Mucosa of stomach (tissue), 1 donor: ENCODE results near the gene NF1.
"Not testable (repeated sequence)": the region's sequence is repeated elsewhere in the genome, so short reads cannot be mapped to it uniquely, and the experiment has no call there.

Experiments
- H3K27me3 ChIP-seq: one replicate; pipeline ENCODE4 v1.7.0; 2013; ENCODE audit warnings: mild to moderate bottlenecking, low read length; ENCODE audit not compliant: control insufficient read depth, insufficient read depth
- H3K36me3 ChIP-seq: one replicate; pipeline ENCODE4 v1.7.0; 2013; ENCODE audit warnings: low read length; ENCODE audit not compliant: control insufficient read depth, insufficient read depth
- H3K4me1 ChIP-seq: one replicate; pipeline ENCODE4 v1.7.0; 2013; ENCODE audit warnings: mild to moderate bottlenecking, low read length; ENCODE audit not compliant: control insufficient read depth, insufficient read depth
- H3K4me3 ChIP-seq: one replicate; pipeline ENCODE4 v1.7.0; 2013; ENCODE audit warnings: low read length
- H3K9ac ChIP-seq: one replicate; pipeline ENCODE4 v1.7.0; 2013; ENCODE audit warnings: mild to moderate bottlenecking, low read length, moderate library complexity
- H3K9me3 ChIP-seq: one replicate; pipeline ENCODE4 v1.7.0; 2013; ENCODE audit warnings: mild to moderate bottlenecking, low read length, moderate library complexity; ENCODE audit not compliant: control insufficient read depth
- donor health status: Pancreatic carcinoma.

The NF1 gene

DNA sequence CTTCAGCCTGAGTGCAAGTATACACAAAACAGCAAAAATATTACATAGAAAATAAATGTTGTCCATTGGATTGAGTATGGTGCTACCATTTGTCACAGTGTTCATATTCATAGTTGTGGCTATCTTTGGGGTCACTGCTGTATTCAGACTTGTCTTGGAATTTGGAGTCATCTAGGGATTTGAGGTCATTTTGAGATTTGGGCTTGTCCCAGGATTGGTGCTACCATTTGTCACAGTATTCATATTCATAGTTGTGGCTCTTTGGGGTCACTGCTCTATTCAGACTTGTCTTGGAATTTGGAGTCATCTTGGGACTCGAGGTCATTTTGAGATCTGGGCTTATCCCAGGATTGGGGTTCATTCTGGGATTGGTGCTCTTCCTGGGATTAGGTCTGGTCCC is 177.5 kb downstream of the NF1 start:
- H3K4me3 ChIP-seq: no peak overlapping the region
- H3K4me1 ChIP-seq: no peaks in the 10 kb centered on the region
- no peaks in the 10 kb centered on the region for H3K36me3 ChIP-seq
- no peaks in the 10 kb centered on the region for H3K27me3 ChIP-seq
- H3K9me3 ChIP-seq: no peaks in the 10 kb centered on the region
- no peak overlapping the region for H3K9ac ChIP-seq

DNA sequence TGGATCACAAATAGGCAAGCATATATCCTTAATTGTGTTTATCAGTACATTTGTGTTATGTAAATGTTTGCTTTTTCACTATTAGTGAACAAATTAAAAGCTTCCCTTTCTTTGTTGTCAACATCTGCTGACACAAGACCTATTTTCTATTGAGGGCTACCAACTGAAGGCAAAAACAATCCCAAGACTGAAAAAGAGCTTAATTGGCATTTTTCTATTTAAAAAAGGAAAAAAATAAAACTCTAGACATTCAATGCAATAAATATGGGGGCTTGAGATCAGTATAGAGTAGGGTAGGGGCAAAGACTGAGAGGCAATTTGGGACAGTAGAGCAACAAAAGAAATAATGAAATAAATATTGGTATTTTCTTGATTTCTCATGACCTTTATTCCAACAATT is 178.0 kb downstream of the NF1 start:
- H3K4me1 ChIP-seq: no peaks in the 10 kb centered on the region
- H3K27me3 ChIP-seq: no peaks in the 10 kb centered on the region
- H3K9ac ChIP-seq: no peak overlapping the region
- H3K36me3 ChIP-seq: no peaks in the 10 kb centered on the region
- H3K4me3 ChIP-seq: no peak overlapping the region
- no peaks in the 10 kb centered on the region for H3K9me3 ChIP-seq

DNA sequence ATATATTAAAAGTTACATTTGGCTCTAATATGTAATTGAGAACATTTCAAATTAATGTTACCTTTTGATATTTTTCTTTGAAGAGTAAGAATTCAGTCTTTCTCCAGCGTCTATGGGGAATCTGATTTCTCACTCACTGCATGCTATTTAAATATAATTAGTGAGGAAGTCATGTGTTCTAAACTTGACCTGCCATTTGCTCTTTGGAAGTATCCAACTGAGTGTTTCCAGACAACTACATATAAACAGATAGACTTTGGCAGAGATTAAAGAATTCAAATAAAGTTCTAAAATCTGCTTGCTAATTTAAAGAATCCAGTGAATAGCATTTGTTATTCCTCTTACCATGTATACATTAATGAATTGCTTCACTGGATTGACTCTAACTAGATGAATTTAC is 178.7 kb downstream of the NF1 start:
- Histone ChIP-seq H3K9ac (no peak overlapping the region), H3K9me3 (no peaks in the 10 kb centered on the region), H3K36me3 (no peaks in the 10 kb centered on the region), H3K4me3 (no peak overlapping the region), H3K4me1 (no peaks in the 10 kb centered on the region), H3K27me3 (no peaks in the 10 kb centered on the region)

DNA sequence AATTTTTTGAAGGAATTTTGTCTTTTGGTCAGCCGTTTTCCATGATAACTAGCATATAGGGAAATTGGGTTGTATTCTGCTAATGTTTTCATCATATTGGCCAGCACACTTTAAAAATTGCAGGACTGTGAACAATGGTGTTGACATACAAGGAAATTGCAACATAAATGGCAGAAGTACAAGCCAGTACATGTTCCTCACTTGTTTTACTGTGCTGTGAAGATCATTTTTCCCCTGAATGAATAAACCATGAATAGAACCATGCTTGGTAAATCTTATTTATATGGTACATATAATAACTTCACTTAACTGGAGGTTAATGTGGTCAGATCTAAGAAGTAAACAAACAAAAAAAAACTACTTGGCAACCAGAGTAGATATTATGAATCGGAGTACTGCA is 179.5 kb downstream of the NF1 start:
- no peaks in the 10 kb centered on the region for H3K36me3 ChIP-seq
- no peak overlapping the region for H3K4me3 ChIP-seq
- no peaks in the 10 kb centered on the region for H3K27me3 ChIP-seq
- no peaks in the 10 kb centered on the region for H3K4me1 ChIP-seq
- no peaks in the 10 kb centered on the region for H3K9me3 ChIP-seq
- H3K9ac ChIP-seq: no peak overlapping the region

DNA sequence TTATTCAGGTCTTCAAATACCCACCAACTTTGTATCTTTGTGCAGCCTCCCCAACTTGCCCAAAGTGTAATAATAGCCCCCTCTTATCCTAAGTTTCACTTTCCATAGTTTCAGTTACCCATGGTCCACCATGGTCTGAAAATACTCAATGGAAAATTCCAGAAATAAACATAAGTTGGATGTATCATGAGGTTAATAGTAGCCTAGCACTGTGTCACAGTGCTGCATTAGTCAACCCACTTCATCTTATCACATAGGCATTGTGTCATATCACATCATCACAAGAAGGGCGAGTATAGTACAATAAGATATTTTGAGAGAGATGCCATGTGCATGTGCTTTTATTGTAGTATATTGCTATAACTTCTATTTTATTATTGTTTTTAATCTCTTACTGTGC is 180.3 kb downstream of the NF1 start:
- Histone ChIP-seq H3K36me3 (no peaks in the 10 kb centered on the region), H3K9ac (no peak overlapping the region), H3K4me3 (no peak overlapping the region), H3K27me3 (no peaks in the 10 kb centered on the region), H3K4me1 (no peaks in the 10 kb centered on the region), H3K9me3 (no peaks in the 10 kb centered on the region)

DNA sequence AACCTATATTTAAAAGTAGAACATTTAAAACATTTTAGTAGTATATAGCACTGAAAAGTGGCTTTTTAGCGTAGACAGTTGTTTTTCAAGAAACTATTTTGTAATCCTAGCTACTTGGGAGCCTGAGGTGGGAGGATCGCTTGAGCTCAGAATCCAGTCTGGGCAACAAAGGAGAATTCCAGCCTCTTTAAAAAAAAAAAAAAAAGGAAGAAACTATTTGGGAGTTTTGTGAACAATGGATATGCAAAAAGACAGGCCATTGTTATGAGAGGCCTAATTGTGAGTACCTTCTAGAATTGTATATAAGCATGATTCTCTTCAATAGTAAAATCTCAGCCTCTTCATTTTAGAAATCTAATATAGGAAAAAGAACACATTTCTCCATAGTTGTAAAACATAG is 184.6 kb downstream of the NF1 start:
- Histone ChIP-seq H3K9me3 (no peaks in the 10 kb centered on the region), H3K36me3 (no peaks in the 10 kb centered on the region), H3K9ac (no peak overlapping the region), H3K4me3 (no peak overlapping the region), H3K27me3 (no peaks in the 10 kb centered on the region), H3K4me1 (no peaks in the 10 kb centered on the region)

DNA sequence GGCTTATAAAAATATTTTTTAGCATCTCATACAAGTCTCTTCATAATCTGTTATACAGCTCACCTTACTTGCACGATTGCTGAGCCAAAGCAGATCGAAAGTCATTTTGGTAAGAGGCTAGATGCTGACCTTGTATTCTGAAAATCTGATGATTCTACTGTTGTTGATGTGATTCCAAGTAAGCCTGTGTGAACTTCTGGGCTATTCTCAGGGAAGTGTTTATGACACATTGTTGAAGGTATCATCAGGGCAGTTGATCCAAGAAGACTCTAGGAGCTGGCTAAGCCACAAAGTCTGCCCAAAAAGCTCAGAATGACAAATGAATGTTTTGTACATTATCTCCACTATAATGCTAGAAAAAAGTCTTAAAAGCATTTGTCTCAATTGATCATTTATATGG is 186.3 kb downstream of the NF1 start:
- Histone ChIP-seq H3K4me1 (no peaks in the 10 kb centered on the region), H3K9ac (no peak overlapping the region), H3K36me3 (no peaks in the 10 kb centered on the region), H3K4me3 (no peak overlapping the region), H3K9me3 (no peaks in the 10 kb centered on the region), H3K27me3 (no peaks in the 10 kb centered on the region)

DNA sequence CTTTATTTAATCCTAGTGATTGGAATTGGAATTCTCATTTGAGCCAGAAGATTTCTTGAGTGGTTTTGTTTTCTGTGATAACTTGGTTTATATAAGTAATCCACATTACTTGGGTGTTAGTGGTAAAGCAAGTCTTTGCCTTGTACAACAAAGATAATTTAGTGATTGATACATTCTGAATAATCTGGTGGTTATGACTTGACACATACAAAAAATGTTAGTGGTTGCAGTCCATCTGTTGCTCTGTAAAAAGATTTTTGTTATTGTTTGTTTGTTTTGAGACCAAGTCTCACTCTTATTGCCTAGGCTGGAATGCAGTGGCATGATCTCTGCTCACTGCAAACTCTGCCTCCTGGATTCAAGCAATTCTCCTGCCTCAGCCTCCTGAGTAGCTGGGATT is 189.1 kb downstream of the NF1 start:
- H3K4me1 ChIP-seq: no peaks in the 10 kb centered on the region
- H3K9me3 ChIP-seq: no peaks in the 10 kb centered on the region
- no peaks in the 10 kb centered on the region for H3K27me3 ChIP-seq
- H3K9ac ChIP-seq: no peak overlapping the region
- H3K36me3 ChIP-seq: no peaks in the 10 kb centered on the region
- H3K4me3 ChIP-seq: no peak overlapping the region

DNA sequence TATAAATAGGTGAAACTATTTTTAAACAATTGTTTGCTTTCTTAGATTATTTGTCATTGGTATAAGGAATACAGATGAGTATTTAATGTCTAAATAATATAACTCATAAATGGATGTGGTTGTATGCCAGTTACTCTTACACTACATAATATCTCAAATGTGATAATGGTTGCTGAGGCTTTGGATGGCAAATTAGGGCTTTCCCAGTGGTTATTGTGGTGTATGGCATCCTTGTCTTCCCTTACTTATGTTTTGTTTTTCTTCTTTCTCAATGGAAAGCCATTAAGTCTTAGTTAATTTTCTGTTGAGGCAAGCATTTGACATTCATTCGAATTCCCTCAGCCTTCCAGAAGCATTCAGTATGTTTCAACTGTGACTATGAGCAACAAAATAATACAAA is 191.8 kb downstream of the NF1 start:
- no peaks in the 10 kb centered on the region for H3K9me3 ChIP-seq
- no peaks in the 10 kb centered on the region for H3K36me3 ChIP-seq
- no peaks in the 10 kb centered on the region for H3K4me1 ChIP-seq
- no peak overlapping the region for H3K4me3 ChIP-seq
- H3K9ac ChIP-seq: no peak overlapping the region
- H3K27me3 ChIP-seq: no peaks in the 10 kb centered on the region

DNA sequence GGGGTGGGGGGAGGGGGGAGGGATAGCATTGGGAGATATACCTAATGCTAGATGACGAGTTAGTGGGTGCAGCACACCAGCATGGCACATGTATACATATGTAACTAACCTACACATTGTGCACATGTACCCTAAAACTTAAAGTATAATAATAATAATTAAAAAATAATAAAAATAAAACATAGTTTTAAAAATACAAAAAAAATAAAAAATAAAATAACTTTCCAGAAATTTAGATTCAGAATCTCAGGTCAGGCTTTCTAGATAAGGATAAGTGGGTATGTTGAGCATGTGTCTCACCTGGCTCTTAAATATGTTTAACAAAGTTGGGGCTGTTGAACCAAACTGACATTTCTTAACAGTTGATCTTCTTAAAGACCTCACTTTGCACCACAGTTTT is 193.2 kb downstream of the NF1 start:
- not testable (repeated sequence) for H3K9ac ChIP-seq, H3K4me1 ChIP-seq, H3K27me3 ChIP-seq

DNA sequence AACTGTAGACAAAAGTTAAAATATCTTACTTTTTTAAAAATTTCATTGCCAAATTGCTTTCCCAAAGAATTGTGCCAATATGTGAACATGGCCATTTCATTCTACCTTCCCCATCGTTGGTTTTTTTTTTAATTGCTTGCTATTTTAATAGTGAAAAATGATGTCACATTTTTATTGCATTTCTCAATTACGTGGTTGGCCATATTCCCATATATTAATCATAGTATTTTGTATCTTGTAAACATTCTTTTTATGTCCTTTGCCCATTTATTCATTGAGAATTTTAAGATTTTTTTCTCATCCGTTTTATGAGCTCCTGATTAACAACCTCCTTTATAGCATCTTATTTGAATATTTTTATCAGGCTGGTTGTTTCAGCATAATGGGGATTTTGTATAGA is 195.0 kb downstream of the NF1 start:
- no peaks in the 10 kb centered on the region for H3K27me3 ChIP-seq
- H3K36me3 ChIP-seq: no peaks in the 10 kb centered on the region
- no peaks in the 10 kb centered on the region for H3K9me3 ChIP-seq
- no peaks in the 10 kb centered on the region for H3K4me1 ChIP-seq
- H3K4me3 ChIP-seq: no peak overlapping the region
- H3K9ac ChIP-seq: no peak overlapping the region

More for the DNA sequence above, 193.2 kb downstream of the NF1 start:
- H3K9me3 ChIP-seq, H3K36me3 ChIP-seq, H3K4me3 ChIP-seq: not testable (repeated sequence)

DNA sequence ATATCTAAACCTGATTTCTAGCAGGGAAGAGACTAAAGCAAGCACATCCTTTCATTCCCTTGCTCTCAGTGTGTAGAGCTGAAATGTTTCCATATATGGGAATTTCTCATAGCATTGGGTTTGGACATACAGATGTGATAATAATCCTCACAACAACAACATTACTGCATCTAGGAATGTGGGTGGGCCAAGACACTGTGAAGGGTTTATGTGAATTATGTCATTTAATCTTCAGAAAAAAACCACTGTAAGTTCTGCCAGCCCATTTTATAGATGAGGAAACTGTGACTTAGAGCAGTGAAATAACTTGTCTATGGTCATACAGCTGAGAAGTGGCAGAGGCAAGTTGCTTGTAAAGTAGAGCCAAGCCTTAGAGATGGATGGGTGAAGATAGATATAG is 197.0 kb downstream of the NF1 start:
- Histone ChIP-seq H3K4me1 (no peaks in the 10 kb centered on the region), H3K36me3 (no peaks in the 10 kb centered on the region), H3K9ac (no peak overlapping the region), H3K9me3 (no peaks in the 10 kb centered on the region), H3K27me3 (no peaks in the 10 kb centered on the region), H3K4me3 (no peak overlapping the region)

DNA sequence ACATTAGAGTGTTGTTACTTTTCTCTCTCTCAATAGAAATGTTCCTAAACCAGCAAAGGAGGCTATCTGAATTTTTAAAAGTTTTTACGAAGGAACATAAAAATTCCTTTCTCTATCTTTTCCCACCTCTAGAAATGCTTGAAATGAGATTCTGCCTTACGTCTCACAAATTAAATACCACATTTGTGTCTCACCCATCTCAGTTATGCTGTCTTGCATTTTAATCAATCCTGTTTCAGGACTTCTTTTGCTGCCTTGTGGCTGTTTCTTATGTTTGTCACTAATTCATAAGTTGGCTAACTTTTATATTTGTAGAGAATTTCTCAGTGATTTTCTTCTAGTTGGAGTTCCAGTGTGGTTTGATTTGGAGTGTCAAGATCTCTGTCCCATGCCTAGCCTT is 198.8 kb downstream of the NF1 start:
- no peaks in the 10 kb centered on the region for H3K27me3 ChIP-seq
- H3K36me3 ChIP-seq: no peaks in the 10 kb centered on the region
- no peaks in the 10 kb centered on the region for H3K9me3 ChIP-seq

More for the DNA sequence above, 198.8 kb downstream of the NF1 start:
- Histone ChIP-seq H3K4me3 (no peak overlapping the region), H3K4me1 (no peaks in the 10 kb centered on the region), H3K9ac (no peak overlapping the region)
